ENCODE measurements around the gene BEGAIN.

GRCh38 chr14:100500128-100500527 is 87.1 kb downstream of the BEGAIN start:
- no peak for TF ChIP-seq CTCF (IDR thresholded peaks at IDR 0.05; ENCODE audit: low read depth, low read length)
- TF ChIP-seq POLR2A (IDR thresholded peaks at IDR 0.05; ENCODE audit: extremely low read depth, insufficient read length) = no peak

Data from NB4 (cell line).